Prostate gland (tissue), 2 donors: ENCODE measurements around the gene ZNF782.

Source experiments
- POLR2A ChIP-seq: fragments of 450-650 bp; IDR thresholded peaks from one replicate; pipeline ENCODE4 v1.6.1; 2016; ENCODE audit warnings: antibody characterized with exemption, mild to moderate bottlenecking
- TF ChIP-seq, protein P1 (sequence below), 4 experiments: fragments of 200-600 bp in 2 of 4; fragments of 450-650 bp in 2 of 4; sonication (generic) in 2 of 4; IDR thresholded peaks; 1 replicate in 3 of 4; 2 replicates in 1 of 4; pipeline ENCODE4 v1.5.1; 2016 to 2019; ENCODE audit warnings: antibody characterized with exemption in 4 of 4, mild to moderate bottlenecking in 2 of 4, moderate library complexity in 2 of 4

DNA sequence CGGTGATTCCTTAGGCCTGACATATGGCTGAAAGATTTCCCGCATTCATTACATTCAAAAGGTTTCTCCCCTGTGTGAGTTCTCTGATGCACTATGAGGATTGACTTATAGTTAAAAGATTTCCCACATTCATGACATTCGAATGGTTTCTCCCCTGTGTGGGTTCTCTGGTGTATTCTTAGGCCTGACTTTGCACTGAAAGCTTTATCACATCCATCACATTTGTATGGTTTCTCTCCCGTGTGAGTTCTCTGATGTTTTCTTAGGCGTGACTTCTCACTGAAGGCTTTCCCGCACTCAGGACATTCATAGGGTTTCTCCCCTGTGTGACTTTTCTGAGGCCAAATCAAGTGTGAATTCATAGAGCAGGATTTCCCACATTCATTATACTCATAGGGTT, 35.8 kb downstream of the ZNF782 start:
- no peak for TF ChIP-seq POLR2A
- TF ChIP-seq, protein P1, sequence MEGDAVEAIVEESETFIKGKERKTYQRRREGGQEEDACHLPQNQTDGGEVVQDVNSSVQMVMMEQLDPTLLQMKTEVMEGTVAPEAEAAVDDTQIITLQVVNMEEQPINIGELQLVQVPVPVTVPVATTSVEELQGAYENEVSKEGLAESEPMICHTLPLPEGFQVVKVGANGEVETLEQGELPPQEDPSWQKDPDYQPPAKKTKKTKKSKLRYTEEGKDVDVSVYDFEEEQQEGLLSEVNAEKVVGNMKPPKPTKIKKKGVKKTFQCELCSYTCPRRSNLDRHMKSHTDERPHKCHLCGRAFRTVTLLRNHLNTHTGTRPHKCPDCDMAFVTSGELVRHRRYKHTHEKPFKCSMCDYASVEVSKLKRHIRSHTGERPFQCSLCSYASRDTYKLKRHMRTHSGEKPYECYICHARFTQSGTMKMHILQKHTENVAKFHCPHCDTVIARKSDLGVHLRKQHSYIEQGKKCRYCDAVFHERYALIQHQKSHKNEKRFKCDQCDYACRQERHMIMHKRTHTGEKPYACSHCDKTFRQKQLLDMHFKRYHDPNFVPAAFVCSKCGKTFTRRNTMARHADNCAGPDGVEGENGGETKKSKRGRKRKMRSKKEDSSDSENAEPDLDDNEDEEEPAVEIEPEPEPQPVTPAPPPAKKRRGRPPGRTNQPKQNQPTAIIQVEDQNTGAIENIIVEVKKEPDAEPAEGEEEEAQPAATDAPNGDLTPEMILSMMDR (IDR thresholded peaks at IDR 0.05) = no peak
